Endodermal cell (in vitro differentiated cells): ENCODE measurements around the gene BYSL. TPM values are rescaled to one million over a fixed set of nuclear protein-coding genes. Genes with fewer than 3 reads are reported as not detected.

ENCODE experiments used
- DNase-seq: peaks from one replicate; pipeline ENCODE4 v3.0.0-alpha.2; 2017
- H3K27ac ChIP-seq: 2 replicates; pipeline ENCODE4 v1.5.1; 2013; ENCODE audit warnings: mild to moderate bottlenecking, low read depth, low read length, moderate library complexity
- H3K27me3 ChIP-seq: 2 replicates; pipeline ENCODE4 v1.6.1; 2013; ENCODE audit warnings: mild to moderate bottlenecking, low read length, moderate library complexity; ENCODE audit not compliant: insufficient read depth, control insufficient read depth, poor library complexity, severe bottlenecking
- H3K36me3 ChIP-seq: 2 replicates; pipeline ENCODE4 v1.7.0; 2013; ENCODE audit warnings: mild to moderate bottlenecking, low read length, moderate library complexity; ENCODE audit not compliant: control insufficient read depth, insufficient read depth
- H3K4me1 ChIP-seq: one replicate; pipeline ENCODE4 v1.7.0; 2013; ENCODE audit warnings: low read length; ENCODE audit not compliant: control insufficient read depth, insufficient read depth
- H3K4me3 ChIP-seq: 2 replicates; pipeline ENCODE4 v1.5.1; 2013; ENCODE audit warnings: mild to moderate bottlenecking, low read length, moderate library complexity
- H3K9ac ChIP-seq: 2 replicates; pipeline ENCODE4 v1.6.1; 2013; ENCODE audit warnings: mild to moderate bottlenecking, low read length, moderate library complexity; ENCODE audit not compliant: poor library complexity, severe bottlenecking; ENCODE audit errors: extremely low read depth
- H3K9me3 ChIP-seq: 2 replicates; pipeline ENCODE4 v1.6.1; 2013; ENCODE audit warnings: mild to moderate bottlenecking, low read length, moderate library complexity; ENCODE audit not compliant: control insufficient read depth
- H3K27ac Mint-ChIP-seq: 2 replicates; pipeline ENCODE4 v1.8.0; 2020; ENCODE audit warnings: mixed read lengths
- H3K27me3 Mint-ChIP-seq: 2 replicates; pipeline ENCODE4 v1.8.0; 2021; ENCODE audit warnings: mild to moderate bottlenecking, mixed read lengths; ENCODE audit not compliant: insufficient read depth
- H3K36me3 Mint-ChIP-seq: 2 replicates; pipeline ENCODE4 v1.8.0; 2020; ENCODE audit warnings: low read depth, mixed read lengths
- H3K4me1 Mint-ChIP-seq: 2 replicates; pipeline ENCODE4 v1.8.0; 2020; ENCODE audit warnings: mixed read lengths
- H3K4me3 Mint-ChIP-seq: 2 replicates; pipeline ENCODE4 v1.8.0; 2020; ENCODE audit warnings: mild to moderate bottlenecking, moderate library complexity, mixed read lengths
- H3K9me3 Mint-ChIP-seq: 2 replicates; pipeline ENCODE4 v1.8.0; 2020; ENCODE audit warnings: mild to moderate bottlenecking, mixed read lengths
- CTCF ChIP-seq: fragments of 200-600 bp; sonication (generic); conservative IDR thresholded peaks from 2 replicates; pipeline ENCODE4 v1.5.0; 2021; ENCODE audit warnings: antibody characterized with exemption, mild to moderate bottlenecking
- WGBS, 2 experiments: methylation state at CpG; one replicate each; pipeline versions ENCODE4 v1.1.5 to v1.1.7; 2013; ENCODE audit warnings: missing lambda C conversion rate in 2 of 2, mixed read lengths in 1 of 2; ENCODE audit not compliant: insufficient coverage in 1 of 2, insufficient read length in 1 of 2; 5-methylcytosine and 5-hydroxymethylcytosine counted together
- total RNA-seq, 2 donors: library from RNA; stranded (reverse); fragmentation: NEBNext Ultra II Directional in 1 of 2; extraction: Animal tissue kit (Norgen Biotek cat#: 25700) in 1 of 2; gene quantifications; 2 replicates in 1 of 2; 3 replicates in 1 of 2; pipeline ENCODE4 v1.2.1, GENCODE V29; 2021

The BYSL gene
- total RNA-seq, 2 donors from 2014 or later, result 29.4 to 36.3 TPM

GRCh38 chr6:41957117-41957516 is 35.8 kb downstream of the BYSL start:
- H3K27ac Mint-ChIP-seq, result no peak overlapping the region

GRCh38 chr6:41958022-41958856 is 36.9 kb downstream of the BYSL start:
- no peak for TF ChIP-seq CTCF
- Histone ChIP-seq H3K27me3 (no peaks in the 10 kb centered on the region), H3K27ac (no peak overlapping the region), H3K9me3 (no peaks in the 10 kb centered on the region), H3K9ac (no peak overlapping the region), H3K4me1 (no peaks in the 10 kb centered on the region), H3K4me3 (no peak overlapping the region), H3K36me3 (no peaks in the 10 kb centered on the region)
- Mint-ChIP-seq H3K4me3 (no peak overlapping the region), H3K27me3 (peaks cover 4% of the 10 kb centered on the region), H3K36me3 (no peaks in the 10 kb centered on the region), H3K27ac (no peak overlapping the region), H3K4me1 (peaks cover 3% of the 10 kb centered on the region), H3K9me3 (no peaks in the 10 kb centered on the region)
- DNase-seq, result no peak
- WGBS, 2 experiments, result 98 to 100% methylated on average over 3 to 6 of the region's 6 CpGs

More at GRCh38 chr6:41957117-41957516, 35.8 kb downstream of the BYSL start:
- Mint-ChIP-seq H3K9me3 (no peaks in the 10 kb centered on the region), H3K4me3 (no peak overlapping the region), H3K36me3 (no peaks in the 10 kb centered on the region), H3K4me1 (peaks cover 5% of the 10 kb centered on the region), H3K27me3 (peaks cover 4% of the 10 kb centered on the region)
- Histone ChIP-seq H3K9ac (no peak overlapping the region), H3K9me3 (no peaks in the 10 kb centered on the region), H3K4me1 (no peaks in the 10 kb centered on the region), H3K27ac (no peak overlapping the region), H3K36me3 (no peaks in the 10 kb centered on the region), H3K27me3 (no peaks in the 10 kb centered on the region), H3K4me3 (no peak overlapping the region)
- TF ChIP-seq CTCF, result no peak
- WGBS, 2 experiments, result 75 to 95% methylated on average over 2 to 4 of the region's 4 CpGs
- no peak for DNase-seq

GRCh38 chr6:41960028-41960427 is 38.7 kb downstream of the BYSL start:
- Histone ChIP-seq H3K27ac (no peak overlapping the region), H3K36me3 (no peaks in the 10 kb centered on the region), H3K4me3 (no peak overlapping the region), H3K27me3 (no peaks in the 10 kb centered on the region), H3K9ac (no peak overlapping the region), H3K4me1 (no peaks in the 10 kb centered on the region), H3K9me3 (no peaks in the 10 kb centered on the region)
- H3K9me3 Mint-ChIP-seq, result no peaks in the 10 kb centered on the region
- 96% methylated on average over 3 of the region's 4 CpGs; no CpG with 5 or more reads in 1 of the 2 experiments for WGBS, 2 experiments
- peaks cover 3% of the 10 kb centered on the region for H3K4me1 Mint-ChIP-seq
- H3K36me3 Mint-ChIP-seq, result no peaks in the 10 kb centered on the region
- H3K4me3 Mint-ChIP-seq, result no peak overlapping the region
- TF ChIP-seq CTCF, result no peak
- peaks cover 4% of the 10 kb centered on the region for H3K27me3 Mint-ChIP-seq
- no peak overlapping the region for H3K27ac Mint-ChIP-seq
- no peak for DNase-seq
